ENCODE data around the gene FRMD3.

DNA sequence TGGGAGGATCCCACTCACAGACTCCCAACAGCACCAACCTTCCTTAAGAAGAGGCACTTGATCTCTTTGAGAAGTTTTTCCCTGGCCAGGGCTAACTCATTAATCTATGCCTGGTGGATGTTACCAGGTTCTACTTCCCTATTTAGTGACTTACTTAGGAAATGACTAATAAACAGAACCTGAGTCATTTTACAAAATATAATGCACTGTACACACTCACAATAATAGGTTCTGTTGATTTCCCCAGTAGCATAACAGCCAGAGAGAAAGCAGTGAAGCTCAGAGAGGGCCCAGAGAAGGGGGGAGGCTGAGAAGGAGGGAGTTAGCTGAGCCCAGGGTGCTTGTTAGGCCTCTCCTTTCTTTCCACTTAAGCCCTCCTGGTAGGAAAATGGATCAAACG, 27.1 kb downstream of the FRMD3 start:
- TF ChIP-seq CTCF (IDR thresholded peaks at IDR 0.05; ENCODE audit: extremely low read depth in 1 of 2, insufficient read depth in 1 of 2, low read depth in 1 of 2, low read length in 2 of 2) = no peak
- TF ChIP-seq POLR2AphosphoS5 (IDR thresholded peaks at IDR 0.05; ENCODE audit: insufficient read depth, low read depth, low read length) = no peak
- TF ChIP-seq EZH2 (IDR thresholded peaks at IDR 0.05; ENCODE audit: borderline replicate concordance, low read depth, low read length, severe bottlenecking) = no peak
- TF ChIP-seq MAX (IDR thresholded peaks at IDR 0.05; ENCODE audit: insufficient read depth, insufficient read length) = no peak
- no peak for TF ChIP-seq POLR2A (IDR thresholded peaks at IDR 0.05; ENCODE audit: low read depth, low read length)
- peak; percentile 90 for TF ChIP-seq FOS (IDR thresholded peaks at IDR 0.05; ENCODE audit: borderline replicate concordance, insufficient read depth, low read length)

Measured in endothelial cell of umbilical vein (primary cell).